ENCODE data around the gene RAB19. TPM values are rescaled to one million over a fixed set of nuclear protein-coding genes. Genes with fewer than 3 reads are reported as not detected.

The RAB19 gene
- total and polyA plus RNA-seq, 9 of the 15 experiments (the other 6 are each of a cell fraction or from before 2014, with no cell fraction given) = not detected

DNA sequence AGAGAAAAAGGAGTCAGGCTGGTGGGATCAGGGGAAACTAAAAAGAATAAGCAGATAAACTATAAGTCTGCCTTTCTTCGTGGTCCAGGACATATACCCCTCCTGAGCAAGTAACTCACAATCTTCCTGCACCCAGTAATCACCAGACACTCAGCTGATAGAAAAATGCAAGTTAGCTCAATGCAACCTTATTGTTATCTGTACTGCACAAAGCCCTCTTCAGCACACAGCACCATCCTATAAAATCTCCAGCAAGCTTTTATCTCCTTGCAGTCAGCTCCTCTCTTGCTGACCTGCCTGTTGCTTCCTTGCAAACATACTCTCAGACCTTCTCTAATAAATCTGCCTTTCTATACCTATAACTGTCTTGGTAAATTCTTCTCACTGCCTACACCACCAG is 12.2 kb upstream of the RAB19 start (continued):
- TF ChIP-seq ZNF41 (CRISPR knock-in tag; conservative IDR thresholded peaks at IDR 0.05) = no peak
- TF ChIP-seq SMARCC2 (IDR thresholded peaks at IDR 0.05; ENCODE audit: low read depth) = peak; percentile 45; the same call in 1 of the 2 replicates
- TF ChIP-seq ZNF589 (CRISPR knock-in tag; IDR thresholded peaks at IDR 0.05; ENCODE audit: low read depth) = no peak
- no peak for TF ChIP-seq MTA1 (IDR thresholded peaks at IDR 0.05; ENCODE audit: borderline replicate concordance)
- TF ChIP-seq, protein P1, sequence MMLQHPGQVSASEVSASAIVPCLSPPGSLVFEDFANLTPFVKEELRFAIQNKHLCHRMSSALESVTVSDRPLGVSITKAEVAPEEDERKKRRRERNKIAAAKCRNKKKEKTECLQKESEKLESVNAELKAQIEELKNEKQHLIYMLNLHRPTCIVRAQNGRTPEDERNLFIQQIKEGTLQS (IDR thresholded peaks at IDR 0.05) = no peak
- TF ChIP-seq, protein P1 (CRISPR knock-in tag; conservative IDR thresholded peaks at IDR 0.05) = no peak
- TF ChIP-seq, protein P2, sequence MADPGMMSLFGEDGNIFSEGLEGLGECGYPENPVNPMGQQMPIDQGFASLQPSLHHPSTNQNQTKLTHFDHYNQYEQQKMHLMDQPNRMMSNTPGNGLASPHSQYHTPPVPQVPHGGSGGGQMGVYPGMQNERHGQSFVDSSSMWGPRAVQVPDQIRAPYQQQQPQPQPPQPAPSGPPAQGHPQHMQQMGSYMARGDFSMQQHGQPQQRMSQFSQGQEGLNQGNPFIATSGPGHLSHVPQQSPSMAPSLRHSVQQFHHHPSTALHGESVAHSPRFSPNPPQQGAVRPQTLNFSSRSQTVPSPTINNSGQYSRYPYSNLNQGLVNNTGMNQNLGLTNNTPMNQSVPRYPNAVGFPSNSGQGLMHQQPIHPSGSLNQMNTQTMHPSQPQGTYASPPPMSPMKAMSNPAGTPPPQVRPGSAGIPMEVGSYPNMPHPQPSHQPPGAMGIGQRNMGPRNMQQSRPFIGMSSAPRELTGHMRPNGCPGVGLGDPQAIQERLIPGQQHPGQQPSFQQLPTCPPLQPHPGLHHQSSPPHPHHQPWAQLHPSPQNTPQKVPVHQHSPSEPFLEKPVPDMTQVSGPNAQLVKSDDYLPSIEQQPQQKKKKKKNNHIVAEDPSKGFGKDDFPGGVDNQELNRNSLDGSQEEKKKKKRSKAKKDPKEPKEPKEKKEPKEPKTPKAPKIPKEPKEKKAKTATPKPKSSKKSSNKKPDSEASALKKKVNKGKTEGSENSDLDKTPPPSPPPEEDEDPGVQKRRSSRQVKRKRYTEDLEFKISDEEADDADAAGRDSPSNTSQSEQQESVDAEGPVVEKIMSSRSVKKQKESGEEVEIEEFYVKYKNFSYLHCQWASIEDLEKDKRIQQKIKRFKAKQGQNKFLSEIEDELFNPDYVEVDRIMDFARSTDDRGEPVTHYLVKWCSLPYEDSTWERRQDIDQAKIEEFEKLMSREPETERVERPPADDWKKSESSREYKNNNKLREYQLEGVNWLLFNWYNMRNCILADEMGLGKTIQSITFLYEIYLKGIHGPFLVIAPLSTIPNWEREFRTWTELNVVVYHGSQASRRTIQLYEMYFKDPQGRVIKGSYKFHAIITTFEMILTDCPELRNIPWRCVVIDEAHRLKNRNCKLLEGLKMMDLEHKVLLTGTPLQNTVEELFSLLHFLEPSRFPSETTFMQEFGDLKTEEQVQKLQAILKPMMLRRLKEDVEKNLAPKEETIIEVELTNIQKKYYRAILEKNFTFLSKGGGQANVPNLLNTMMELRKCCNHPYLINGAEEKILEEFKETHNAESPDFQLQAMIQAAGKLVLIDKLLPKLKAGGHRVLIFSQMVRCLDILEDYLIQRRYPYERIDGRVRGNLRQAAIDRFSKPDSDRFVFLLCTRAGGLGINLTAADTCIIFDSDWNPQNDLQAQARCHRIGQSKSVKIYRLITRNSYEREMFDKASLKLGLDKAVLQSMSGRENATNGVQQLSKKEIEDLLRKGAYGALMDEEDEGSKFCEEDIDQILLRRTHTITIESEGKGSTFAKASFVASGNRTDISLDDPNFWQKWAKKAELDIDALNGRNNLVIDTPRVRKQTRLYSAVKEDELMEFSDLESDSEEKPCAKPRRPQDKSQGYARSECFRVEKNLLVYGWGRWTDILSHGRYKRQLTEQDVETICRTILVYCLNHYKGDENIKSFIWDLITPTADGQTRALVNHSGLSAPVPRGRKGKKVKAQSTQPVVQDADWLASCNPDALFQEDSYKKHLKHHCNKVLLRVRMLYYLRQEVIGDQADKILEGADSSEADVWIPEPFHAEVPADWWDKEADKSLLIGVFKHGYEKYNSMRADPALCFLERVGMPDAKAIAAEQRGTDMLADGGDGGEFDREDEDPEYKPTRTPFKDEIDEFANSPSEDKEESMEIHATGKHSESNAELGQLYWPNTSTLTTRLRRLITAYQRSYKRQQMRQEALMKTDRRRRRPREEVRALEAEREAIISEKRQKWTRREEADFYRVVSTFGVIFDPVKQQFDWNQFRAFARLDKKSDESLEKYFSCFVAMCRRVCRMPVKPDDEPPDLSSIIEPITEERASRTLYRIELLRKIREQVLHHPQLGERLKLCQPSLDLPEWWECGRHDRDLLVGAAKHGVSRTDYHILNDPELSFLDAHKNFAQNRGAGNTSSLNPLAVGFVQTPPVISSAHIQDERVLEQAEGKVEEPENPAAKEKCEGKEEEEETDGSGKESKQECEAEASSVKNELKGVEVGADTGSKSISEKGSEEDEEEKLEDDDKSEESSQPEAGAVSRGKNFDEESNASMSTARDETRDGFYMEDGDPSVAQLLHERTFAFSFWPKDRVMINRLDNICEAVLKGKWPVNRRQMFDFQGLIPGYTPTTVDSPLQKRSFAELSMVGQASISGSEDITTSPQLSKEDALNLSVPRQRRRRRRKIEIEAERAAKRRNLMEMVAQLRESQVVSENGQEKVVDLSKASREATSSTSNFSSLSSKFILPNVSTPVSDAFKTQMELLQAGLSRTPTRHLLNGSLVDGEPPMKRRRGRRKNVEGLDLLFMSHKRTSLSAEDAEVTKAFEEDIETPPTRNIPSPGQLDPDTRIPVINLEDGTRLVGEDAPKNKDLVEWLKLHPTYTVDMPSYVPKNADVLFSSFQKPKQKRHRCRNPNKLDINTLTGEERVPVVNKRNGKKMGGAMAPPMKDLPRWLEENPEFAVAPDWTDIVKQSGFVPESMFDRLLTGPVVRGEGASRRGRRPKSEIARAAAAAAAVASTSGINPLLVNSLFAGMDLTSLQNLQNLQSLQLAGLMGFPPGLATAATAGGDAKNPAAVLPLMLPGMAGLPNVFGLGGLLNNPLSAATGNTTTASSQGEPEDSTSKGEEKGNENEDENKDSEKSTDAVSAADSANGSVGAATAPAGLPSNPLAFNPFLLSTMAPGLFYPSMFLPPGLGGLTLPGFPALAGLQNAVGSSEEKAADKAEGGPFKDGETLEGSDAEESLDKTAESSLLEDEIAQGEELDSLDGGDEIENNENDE (IDR thresholded peaks at IDR 0.05; ENCODE audit: low read depth, low read length) = no peak
- no peak for TF ChIP-seq SRF (CRISPR knock-in tag; IDR thresholded peaks at IDR 0.05)
- no peak for TF ChIP-seq FUS (optimal IDR thresholded peaks at IDR 0.05; ENCODE audit: low read depth, low read length)
- TF ChIP-seq, protein P3, sequence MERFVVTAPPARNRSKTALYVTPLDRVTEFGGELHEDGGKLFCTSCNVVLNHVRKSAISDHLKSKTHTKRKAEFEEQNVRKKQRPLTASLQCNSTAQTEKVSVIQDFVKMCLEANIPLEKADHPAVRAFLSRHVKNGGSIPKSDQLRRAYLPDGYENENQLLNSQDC (CRISPR knock-in tag; IDR thresholded peaks at IDR 0.05) = no peak
- TF ChIP-seq FOXK1 (CRISPR knock-in tag; IDR thresholded peaks at IDR 0.05; ENCODE audit: borderline replicate concordance) = no peak
- TF ChIP-seq, protein P4, sequence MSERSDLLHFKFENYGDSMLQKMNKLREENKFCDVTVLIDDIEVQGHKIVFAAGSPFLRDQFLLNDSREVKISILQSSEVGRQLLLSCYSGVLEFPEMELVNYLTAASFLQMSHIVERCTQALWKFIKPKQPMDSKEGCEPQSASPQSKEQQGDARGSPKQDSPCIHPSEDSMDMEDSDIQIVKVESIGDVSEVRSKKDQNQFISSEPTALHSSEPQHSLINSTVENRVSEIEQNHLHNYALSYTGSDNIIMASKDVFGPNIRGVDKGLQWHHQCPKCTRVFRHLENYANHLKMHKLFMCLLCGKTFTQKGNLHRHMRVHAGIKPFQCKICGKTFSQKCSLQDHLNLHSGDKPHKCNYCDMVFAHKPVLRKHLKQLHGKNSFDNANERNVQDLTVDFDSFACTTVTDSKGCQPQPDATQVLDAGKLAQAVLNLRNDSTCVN (CRISPR knock-in tag; IDR thresholded peaks at IDR 0.05) = 0 out of 2 replicates have a peak, but pooled peaks have one; percentile 8
- TF ChIP-seq, protein P5, sequence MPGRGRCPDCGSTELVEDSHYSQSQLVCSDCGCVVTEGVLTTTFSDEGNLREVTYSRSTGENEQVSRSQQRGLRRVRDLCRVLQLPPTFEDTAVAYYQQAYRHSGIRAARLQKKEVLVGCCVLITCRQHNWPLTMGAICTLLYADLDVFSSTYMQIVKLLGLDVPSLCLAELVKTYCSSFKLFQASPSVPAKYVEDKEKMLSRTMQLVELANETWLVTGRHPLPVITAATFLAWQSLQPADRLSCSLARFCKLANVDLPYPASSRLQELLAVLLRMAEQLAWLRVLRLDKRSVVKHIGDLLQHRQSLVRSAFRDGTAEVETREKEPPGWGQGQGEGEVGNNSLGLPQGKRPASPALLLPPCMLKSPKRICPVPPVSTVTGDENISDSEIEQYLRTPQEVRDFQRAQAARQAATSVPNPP (IDR thresholded peaks at IDR 0.05; ENCODE audit: borderline replicate concordance, insufficient read depth, insufficient read length) = no peak
- no peak for TF ChIP-seq TCF7 (IDR thresholded peaks at IDR 0.05; ENCODE audit: borderline replicate concordance)
